ENCODE measurements around the gene LPAR1. TPM values are rescaled to one million over a fixed set of nuclear protein-coding genes. Genes with fewer than 3 reads are reported as not detected.

The LPAR1 gene
- total and polyA plus RNA-seq, 9 of the 15 experiments (the other 6 are each of a cell fraction or from before 2014, with no cell fraction given): 0.13 TPM; not detected in 8

GRCh38 chr9:110890416-110890815 lies 147.9 kb downstream of the LPAR1 start (continued):
- no peak for TF ChIP-seq REST (IDR thresholded peaks at IDR 0.05; ENCODE audit: borderline replicate concordance)
- no peak for TF ChIP-seq REST (CRISPR knock-in tag; IDR thresholded peaks at IDR 0.05; ENCODE audit: low read depth)
- no peak for TF ChIP-seq MCM2 (IDR thresholded peaks at IDR 0.05; ENCODE audit: low read depth)
- no peak for TF ChIP-seq SIN3A (IDR thresholded peaks at IDR 0.05; ENCODE audit: borderline replicate concordance in 2 of 2, control insufficient read depth in 1 of 2, low read depth in 2 of 2, low read length in 2 of 2)
- TF ChIP-seq ZNF398 (CRISPR knock-in tag; IDR thresholded peaks at IDR 0.05): no peak
- no peak for TF ChIP-seq ZBTB7A (IDR thresholded peaks at IDR 0.05; ENCODE audit: borderline replicate concordance, control insufficient read depth, low read depth, low read length)
- no peak for TF ChIP-seq FOXO4 (CRISPR knock-in tag; IDR thresholded peaks at IDR 0.05)

Measured in K562 (cell line).